ENCODE measurements around the gene TRPM7. TPM values are rescaled to one million over a fixed set of nuclear protein-coding genes. Genes with fewer than 3 reads are reported as not detected.
"Not testable (repeated sequence)": the region's sequence is repeated elsewhere in the genome, so short reads cannot be mapped to it uniquely, and the experiment has no call there.

The TRPM7 gene
- total RNA-seq, 1 donor from 2014 or later = 34.5 TPM

DNA sequence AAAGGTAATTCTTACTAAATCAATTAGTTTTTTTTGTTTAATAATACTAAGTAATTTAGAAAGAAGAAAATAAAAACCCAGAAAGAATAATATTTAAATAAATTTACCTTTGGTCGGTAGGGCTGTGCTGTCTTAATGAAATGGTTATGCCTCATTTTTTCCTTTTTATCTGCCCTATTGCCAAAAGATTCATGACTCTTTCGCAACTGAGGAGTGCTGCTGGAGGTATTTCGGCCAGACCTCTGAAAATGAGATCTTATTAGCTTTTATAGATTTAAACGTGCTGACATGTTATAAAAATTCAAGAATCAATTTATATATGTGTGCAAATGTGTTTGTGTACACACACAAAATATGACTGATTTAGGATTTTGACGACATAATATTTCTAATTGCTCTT is 73.0 kb downstream of the TRPM7 start:
- Mint-ChIP-seq H3K4me3 (ENCODE audit: unreplicated experiment) (no peak overlapping the region), H3K27me3 (ENCODE audit: low read depth) (no peaks in the 10 kb centered on the region), H3K27ac (ENCODE audit: unreplicated experiment) (no peak overlapping the region), H3K9me3 (ENCODE audit: low read depth) (no peaks in the 10 kb centered on the region), H3K4me1 (ENCODE audit: low read depth) (no peaks in the 10 kb centered on the region), H3K36me3 (ENCODE audit: low read depth) (peaks cover 18% of the 10 kb centered on the region)
- TF ChIP-seq, protein P1, sequence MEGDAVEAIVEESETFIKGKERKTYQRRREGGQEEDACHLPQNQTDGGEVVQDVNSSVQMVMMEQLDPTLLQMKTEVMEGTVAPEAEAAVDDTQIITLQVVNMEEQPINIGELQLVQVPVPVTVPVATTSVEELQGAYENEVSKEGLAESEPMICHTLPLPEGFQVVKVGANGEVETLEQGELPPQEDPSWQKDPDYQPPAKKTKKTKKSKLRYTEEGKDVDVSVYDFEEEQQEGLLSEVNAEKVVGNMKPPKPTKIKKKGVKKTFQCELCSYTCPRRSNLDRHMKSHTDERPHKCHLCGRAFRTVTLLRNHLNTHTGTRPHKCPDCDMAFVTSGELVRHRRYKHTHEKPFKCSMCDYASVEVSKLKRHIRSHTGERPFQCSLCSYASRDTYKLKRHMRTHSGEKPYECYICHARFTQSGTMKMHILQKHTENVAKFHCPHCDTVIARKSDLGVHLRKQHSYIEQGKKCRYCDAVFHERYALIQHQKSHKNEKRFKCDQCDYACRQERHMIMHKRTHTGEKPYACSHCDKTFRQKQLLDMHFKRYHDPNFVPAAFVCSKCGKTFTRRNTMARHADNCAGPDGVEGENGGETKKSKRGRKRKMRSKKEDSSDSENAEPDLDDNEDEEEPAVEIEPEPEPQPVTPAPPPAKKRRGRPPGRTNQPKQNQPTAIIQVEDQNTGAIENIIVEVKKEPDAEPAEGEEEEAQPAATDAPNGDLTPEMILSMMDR (IDR thresholded peaks at IDR 0.05) = no peak
- no peak for DNase-seq (ENCODE audit: low spot score)

DNA sequence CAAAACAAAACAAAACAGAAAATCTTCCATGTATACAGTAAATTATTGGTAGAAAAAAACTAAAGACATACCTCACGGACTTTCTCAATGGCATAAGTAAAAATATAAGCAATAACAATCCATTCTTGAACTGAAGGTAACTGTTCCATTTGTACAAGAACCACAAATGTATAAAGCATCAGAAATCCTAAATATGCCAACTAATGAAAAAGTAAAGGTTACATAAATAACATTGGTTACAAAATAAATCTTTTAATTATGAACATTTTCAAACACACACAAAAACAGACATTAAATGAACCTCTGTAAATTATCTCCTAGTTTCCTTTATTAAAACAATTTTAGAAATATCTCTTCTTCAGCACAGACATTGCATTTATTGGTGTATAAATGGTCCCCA is 79.5 kb downstream of the TRPM7 start:
- TF ChIP-seq, protein P1 (IDR thresholded peaks at IDR 0.05) = no peak
- Mint-ChIP-seq H3K4me3 (ENCODE audit: unreplicated experiment) (no peak overlapping the region), H3K9me3 (ENCODE audit: low read depth) (peaks cover 4% of the 10 kb centered on the region), H3K4me1 (ENCODE audit: low read depth) (no peaks in the 10 kb centered on the region), H3K27me3 (ENCODE audit: low read depth) (no peaks in the 10 kb centered on the region), H3K36me3 (ENCODE audit: low read depth) (peaks cover 35% of the 10 kb centered on the region), H3K27ac (ENCODE audit: unreplicated experiment) (no peak overlapping the region)
- DNase-seq (ENCODE audit: low spot score) = no peak

DNA sequence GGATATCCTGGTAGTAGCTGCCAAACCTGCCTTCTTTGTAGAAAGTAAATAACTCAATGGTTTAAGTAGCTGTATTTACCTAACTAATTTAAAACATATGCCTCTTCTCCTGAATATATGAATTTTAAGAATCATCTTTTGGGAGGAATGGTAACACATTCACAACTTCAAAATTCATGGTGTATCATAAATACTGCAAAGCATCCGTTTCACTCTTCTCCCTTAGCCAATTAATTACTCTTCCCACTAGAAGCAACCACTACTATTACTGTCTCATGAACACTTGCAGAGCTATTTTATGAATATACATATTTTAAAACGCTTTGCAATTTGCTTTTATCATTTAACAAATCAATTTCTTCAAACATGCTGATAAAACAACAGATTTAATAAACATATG is 81.1 kb downstream of the TRPM7 start:
- H3K27me3 Mint-ChIP-seq (ENCODE audit: low read depth) = no peaks in the 10 kb centered on the region
- TF ChIP-seq, protein P1 (IDR thresholded peaks at IDR 0.05) = no peak
- no peak overlapping the region for H3K27ac Mint-ChIP-seq (ENCODE audit: unreplicated experiment)
- H3K9me3 Mint-ChIP-seq (ENCODE audit: low read depth) = peaks cover 5% of the 10 kb centered on the region
- H3K36me3 Mint-ChIP-seq (ENCODE audit: low read depth) = peaks cover 28% of the 10 kb centered on the region
- DNase-seq (ENCODE audit: low spot score) = no peak
- H3K4me3 Mint-ChIP-seq (ENCODE audit: unreplicated experiment) = no peak overlapping the region
- no peaks in the 10 kb centered on the region for H3K4me1 Mint-ChIP-seq (ENCODE audit: low read depth)

DNA sequence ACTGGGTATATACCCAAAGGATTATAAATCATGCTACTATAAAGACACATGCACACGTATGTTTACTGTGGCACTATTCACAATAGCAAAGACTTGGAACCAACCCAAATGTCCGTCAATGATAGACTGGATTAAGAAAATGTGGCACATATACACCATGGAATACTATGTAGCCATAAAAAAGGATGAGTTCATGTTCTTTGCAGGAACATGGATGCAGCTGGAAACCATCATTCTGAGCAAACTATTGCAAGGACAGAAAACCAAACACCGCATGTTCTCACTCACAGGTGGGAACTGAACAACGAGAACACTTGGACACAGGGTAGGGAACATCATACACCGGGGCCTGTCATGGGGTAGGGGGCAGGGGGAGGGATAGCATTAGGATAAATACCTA is 84.6 kb downstream of the TRPM7 start:
- H3K27me3 Mint-ChIP-seq (ENCODE audit: low read depth); H3K27ac Mint-ChIP-seq (ENCODE audit: unreplicated experiment); H3K4me3 Mint-ChIP-seq (ENCODE audit: unreplicated experiment); DNase-seq (ENCODE audit: low spot score); H3K4me1 Mint-ChIP-seq (ENCODE audit: low read depth); H3K9me3 Mint-ChIP-seq (ENCODE audit: low read depth): not testable (repeated sequence)
- H3K36me3 Mint-ChIP-seq (ENCODE audit: low read depth) = peaks cover 36% of the 10 kb centered on the region

DNA sequence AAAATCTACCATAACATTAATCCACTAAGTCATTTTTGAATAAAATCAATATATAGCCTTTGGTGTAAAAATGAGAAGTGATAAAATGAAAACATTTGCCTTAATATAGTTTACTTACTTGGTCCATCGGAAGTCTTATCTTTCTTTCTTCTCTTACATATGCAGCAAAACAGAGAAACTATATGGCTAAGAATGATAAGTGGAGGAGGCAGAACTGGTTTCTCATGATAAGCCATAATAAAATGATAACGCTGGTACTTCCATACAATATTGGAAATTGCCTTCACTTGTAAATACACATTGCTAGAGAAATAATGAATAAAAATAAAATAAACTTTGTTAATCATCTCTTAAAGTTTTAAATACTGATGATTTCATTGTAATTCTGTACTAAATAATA is 92.3 kb downstream of the TRPM7 start:
- H3K27me3 Mint-ChIP-seq (ENCODE audit: low read depth) = no peaks in the 10 kb centered on the region
- DNase-seq (ENCODE audit: low spot score) = no peak
- H3K4me3 Mint-ChIP-seq (ENCODE audit: unreplicated experiment) = no peak overlapping the region
- TF ChIP-seq, protein P1 (IDR thresholded peaks at IDR 0.05) = no peak
- H3K4me1 Mint-ChIP-seq (ENCODE audit: low read depth) = peaks cover 5% of the 10 kb centered on the region
- peaks cover 32% of the 10 kb centered on the region for H3K36me3 Mint-ChIP-seq (ENCODE audit: low read depth)
- no peaks in the 10 kb centered on the region for H3K9me3 Mint-ChIP-seq (ENCODE audit: low read depth)
- H3K27ac Mint-ChIP-seq (ENCODE audit: unreplicated experiment) = no peak overlapping the region

DNA sequence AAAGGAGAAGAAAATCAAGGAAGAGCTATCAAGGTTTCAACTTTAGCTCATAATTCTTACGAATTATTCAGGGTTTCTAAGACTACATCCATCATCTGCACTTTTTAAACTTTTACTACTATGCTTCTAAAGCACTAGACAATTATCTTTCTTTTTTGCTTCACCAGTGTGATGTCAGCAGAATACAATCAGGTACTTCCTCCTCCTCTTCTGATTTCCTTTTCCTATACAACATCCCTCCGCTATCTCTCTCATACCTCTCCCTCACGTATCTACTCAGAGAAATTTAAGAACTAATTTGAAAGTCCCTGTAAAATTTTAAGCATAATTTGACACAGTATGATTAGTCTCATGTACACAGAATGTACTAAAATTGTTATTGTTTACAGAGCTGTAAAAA is 92.8 kb downstream of the TRPM7 start:
- Mint-ChIP-seq H3K4me3 (ENCODE audit: unreplicated experiment) (no peak overlapping the region), H3K27ac (ENCODE audit: unreplicated experiment) (no peak overlapping the region), H3K27me3 (ENCODE audit: low read depth) (no peaks in the 10 kb centered on the region), H3K4me1 (ENCODE audit: low read depth) (peaks cover 4% of the 10 kb centered on the region), H3K36me3 (ENCODE audit: low read depth) (peaks cover 30% of the 10 kb centered on the region), H3K9me3 (ENCODE audit: low read depth) (no peaks in the 10 kb centered on the region)
- no peak for DNase-seq (ENCODE audit: low spot score)
- TF ChIP-seq, protein P1 (IDR thresholded peaks at IDR 0.05) = no peak
